OCI-LY3 (cell line): Measurements from ENCODE around the gene RAB31.

ENCODE experiments used
- EZH2phosphoT487 ChIP-seq: fragments of 200-600 bp; shearing (Covaris generic); IDR thresholded peaks from 2 replicates; pipeline ENCODE4 v1.6.1; 2018; ENCODE audit warnings: antibody characterized with exemption, mixed run types, low read depth
- TF ChIP-seq, protein P1 (sequence below): fragments of 200-600, 300-600 bp; sonication (generic); IDR thresholded peaks from 2 replicates; pipeline ENCODE4 v1.5.1; 2014; ENCODE audit warnings: antibody characterized with exemption, low read length, low read depth

DNA sequence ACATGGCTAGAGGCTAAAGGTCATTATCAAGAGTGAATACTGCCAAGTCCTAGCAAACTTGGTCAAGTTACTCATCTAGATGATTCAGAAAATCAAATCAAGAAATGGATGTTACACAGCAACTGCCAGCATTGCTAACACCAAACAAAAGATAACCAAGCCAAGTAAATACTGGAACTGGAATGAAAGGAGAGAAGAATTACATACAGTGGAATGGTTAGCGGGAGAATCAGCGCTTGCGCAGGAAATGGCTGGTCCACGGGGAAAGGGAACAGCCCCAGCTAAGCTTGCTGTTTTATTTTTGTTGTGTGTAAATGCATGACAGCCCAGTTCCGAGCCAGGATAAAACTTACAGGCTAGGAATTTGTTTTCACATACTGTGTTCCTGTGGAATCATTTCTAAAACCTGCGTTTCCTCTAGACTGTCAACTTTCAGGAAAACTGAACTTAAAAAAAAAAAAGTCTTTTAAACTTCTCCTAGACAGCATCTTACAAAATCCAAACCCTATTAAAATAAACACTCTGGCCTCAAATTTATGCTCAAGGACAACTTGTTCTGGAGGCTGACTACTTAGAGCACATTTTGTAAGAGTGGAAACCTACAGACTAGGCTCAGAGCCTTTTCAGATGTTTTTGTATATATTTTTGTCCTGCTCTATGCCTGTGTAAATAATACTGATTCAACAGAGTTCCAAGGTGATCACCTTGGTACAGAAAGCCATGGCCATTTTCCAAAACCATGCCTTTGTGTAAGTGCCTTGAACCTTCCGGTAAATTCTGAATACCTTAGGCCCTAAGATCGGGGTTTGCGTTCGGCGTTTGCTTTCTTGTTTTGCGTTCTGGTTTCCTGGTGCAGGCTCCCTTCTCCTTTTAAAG lies 146.9 kb downstream of the RAB31 start:
- TF ChIP-seq, protein P1, sequence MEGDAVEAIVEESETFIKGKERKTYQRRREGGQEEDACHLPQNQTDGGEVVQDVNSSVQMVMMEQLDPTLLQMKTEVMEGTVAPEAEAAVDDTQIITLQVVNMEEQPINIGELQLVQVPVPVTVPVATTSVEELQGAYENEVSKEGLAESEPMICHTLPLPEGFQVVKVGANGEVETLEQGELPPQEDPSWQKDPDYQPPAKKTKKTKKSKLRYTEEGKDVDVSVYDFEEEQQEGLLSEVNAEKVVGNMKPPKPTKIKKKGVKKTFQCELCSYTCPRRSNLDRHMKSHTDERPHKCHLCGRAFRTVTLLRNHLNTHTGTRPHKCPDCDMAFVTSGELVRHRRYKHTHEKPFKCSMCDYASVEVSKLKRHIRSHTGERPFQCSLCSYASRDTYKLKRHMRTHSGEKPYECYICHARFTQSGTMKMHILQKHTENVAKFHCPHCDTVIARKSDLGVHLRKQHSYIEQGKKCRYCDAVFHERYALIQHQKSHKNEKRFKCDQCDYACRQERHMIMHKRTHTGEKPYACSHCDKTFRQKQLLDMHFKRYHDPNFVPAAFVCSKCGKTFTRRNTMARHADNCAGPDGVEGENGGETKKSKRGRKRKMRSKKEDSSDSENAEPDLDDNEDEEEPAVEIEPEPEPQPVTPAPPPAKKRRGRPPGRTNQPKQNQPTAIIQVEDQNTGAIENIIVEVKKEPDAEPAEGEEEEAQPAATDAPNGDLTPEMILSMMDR = no peak
- TF ChIP-seq EZH2phosphoT487 = no peak
